ENCODE results near the gene STAG3.
A peak's percentile ranks its signal among the peaks of the same experiment; 100 is the strongest.

Gene STAG3

GRCh38 chr7:100148559-100149328, 29.0 kb upstream of the STAG3 start, which contains the start of gene LAMTOR4:
Gene LAMTOR4 (plus strand): TSS chr7:100148918. CDS start chr7:100148973, 55 bp downstream.
- ATAC-seq (replicated peaks) = peak; percentile 92
- Mint-ChIP-seq H3K36me3 (ENCODE audit: insufficient read depth) (peaks cover 31% of the 10 kb centered on the region), H3K27me3 (no peaks in the 10 kb centered on the region), H3K4me1 (ENCODE audit: low read depth in 2 of 2) (peaks cover 30 to 31% of the 10 kb centered on the region in 2 donors), H3K4me3 (peak within 1 kb of the TSS; percentile 98 to 99), H3K9me3 (no peaks in the 10 kb centered on the region), H3K27ac (peak within 1 kb of the TSS; percentile 97 to 99)
- peak; percentile 96 to 97 (median 97) for DNase-seq

- no peak overlapping the region for H3K4me3 Mint-ChIP-seq
- H3K27ac Mint-ChIP-seq = peak overlapping the region in 1 of 2 donors; percentile 45
- peaks cover 56% of the 10 kb centered on the region for H3K36me3 Mint-ChIP-seq (ENCODE audit: insufficient read depth)
- no peaks in the 10 kb centered on the region for H3K27me3 Mint-ChIP-seq
- ATAC-seq (replicated peaks) = no peak
- DNase-seq = no peak
- peaks cover 36 to 41% of the 10 kb centered on the region in 2 donors for H3K4me1 Mint-ChIP-seq (ENCODE audit: low read depth in 2 of 2)
- H3K9me3 Mint-ChIP-seq = no peaks in the 10 kb centered on the region
These were observed 25.3 kb upstream of the STAG3 start for GRCh38 chr7:100152404-100152803.

GRCh38 chr7:100152937-100153666, 24.6 kb upstream of the STAG3 start:
- H3K27ac Mint-ChIP-seq = peak overlapping the region in 1 of 2 donors; percentile 45
- no peaks in the 10 kb centered on the region for H3K27me3 Mint-ChIP-seq
- H3K4me3 Mint-ChIP-seq = no peak overlapping the region
- no peaks in the 10 kb centered on the region for H3K9me3 Mint-ChIP-seq
- DNase-seq (no peak), ATAC-seq (replicated peaks) (no peak)
- H3K4me1 Mint-ChIP-seq (ENCODE audit: low read depth in 2 of 2) = peaks cover 41 to 43% of the 10 kb centered on the region in 2 donors
- H3K36me3 Mint-ChIP-seq (ENCODE audit: insufficient read depth) = peaks cover 59% of the 10 kb centered on the region

- H3K9me3 Mint-ChIP-seq = no peaks in the 10 kb centered on the region
- H3K27me3 Mint-ChIP-seq = no peaks in the 10 kb centered on the region
- no peak overlapping the region for H3K27ac Mint-ChIP-seq
- H3K4me3 Mint-ChIP-seq = no peak overlapping the region
- no peak for DNase-seq
- no peak for ATAC-seq (replicated peaks)
- H3K36me3 Mint-ChIP-seq (ENCODE audit: insufficient read depth) = peaks cover 52% of the 10 kb centered on the region
- H3K4me1 Mint-ChIP-seq (ENCODE audit: low read depth in 2 of 2) = peaks cover 34 to 35% of the 10 kb centered on the region in 2 donors
These were observed 23.8 kb upstream of the STAG3 start for GRCh38 chr7:100153708-100154535.

GRCh38 chr7:100154651-100155491, 22.8 kb upstream of the STAG3 start:
- peaks cover 50% of the 10 kb centered on the region for H3K36me3 Mint-ChIP-seq (ENCODE audit: insufficient read depth)
- no peak overlapping the region for H3K27ac Mint-ChIP-seq
- no peaks in the 10 kb centered on the region for H3K27me3 Mint-ChIP-seq
- no peak overlapping the region for H3K4me3 Mint-ChIP-seq
- H3K4me1 Mint-ChIP-seq (ENCODE audit: low read depth in 2 of 2) = peaks cover 32 to 33% of the 10 kb centered on the region in 2 donors
- no peak for ATAC-seq (replicated peaks)
- DNase-seq = no peak
- H3K9me3 Mint-ChIP-seq = no peaks in the 10 kb centered on the region

- no peaks in the 10 kb centered on the region for H3K27me3 Mint-ChIP-seq
- no peak overlapping the region for H3K27ac Mint-ChIP-seq
- peaks cover 24 to 26% of the 10 kb centered on the region in 2 donors for H3K4me1 Mint-ChIP-seq (ENCODE audit: low read depth in 2 of 2)
- ATAC-seq (replicated peaks) = no peak
- no peak for DNase-seq
- H3K9me3 Mint-ChIP-seq = no peaks in the 10 kb centered on the region
- peak overlapping the region in 1 of 2 donors; percentile 83 for H3K4me3 Mint-ChIP-seq
- peaks cover 47% of the 10 kb centered on the region for H3K36me3 Mint-ChIP-seq (ENCODE audit: insufficient read depth)
These were observed 22.0 kb upstream of the STAG3 start for GRCh38 chr7:100155553-100156317.

GRCh38 chr7:100156331-100157068, 21.2 kb upstream of the STAG3 start:
- no peaks in the 10 kb centered on the region for H3K27me3 Mint-ChIP-seq
- peaks cover 44% of the 10 kb centered on the region for H3K36me3 Mint-ChIP-seq (ENCODE audit: insufficient read depth)
- no peaks in the 10 kb centered on the region for H3K9me3 Mint-ChIP-seq
- peak overlapping the region; percentile 74 to 83 for H3K4me3 Mint-ChIP-seq
- DNase-seq = no peak
- peak overlapping the region in 1 of 2 donors; percentile 88 for H3K27ac Mint-ChIP-seq
- H3K4me1 Mint-ChIP-seq (ENCODE audit: low read depth in 2 of 2) = peaks cover 24 to 26% of the 10 kb centered on the region in 2 donors
- ATAC-seq (replicated peaks) = peak; percentile 48

GRCh38 chr7:100157069-100157333, 20.7 kb upstream of the STAG3 start:
- no peaks in the 10 kb centered on the region for H3K27me3 Mint-ChIP-seq
- no peaks in the 10 kb centered on the region for H3K9me3 Mint-ChIP-seq

GRCh38 chr7:100157334-100158228, 20.1 kb upstream of the STAG3 start:
- Mint-ChIP-seq H3K27me3 (no peaks in the 10 kb centered on the region), H3K4me3 (peak overlapping the region; percentile 74 to 83), H3K4me1 (ENCODE audit: low read depth in 2 of 2) (peaks cover 19% of the 10 kb centered on the region in 2 donors), H3K9me3 (no peaks in the 10 kb centered on the region), H3K36me3 (ENCODE audit: insufficient read depth) (peaks cover 43% of the 10 kb centered on the region), H3K27ac (peak overlapping the region; percentile 79 to 85)
- DNase-seq = no peak
- peak; percentile 6 for ATAC-seq (replicated peaks)

More at GRCh38 chr7:100157069-100157333, 20.7 kb upstream of the STAG3 start:
- H3K27ac Mint-ChIP-seq = peak overlapping the region in 1 of 2 donors; percentile 88
- no peak for DNase-seq
- peaks cover 24% of the 10 kb centered on the region in 2 donors for H3K4me1 Mint-ChIP-seq (ENCODE audit: low read depth in 2 of 2)
- peak overlapping the region; percentile 74 to 83 for H3K4me3 Mint-ChIP-seq
- peaks cover 44% of the 10 kb centered on the region for H3K36me3 Mint-ChIP-seq (ENCODE audit: insufficient read depth)
- no peak for ATAC-seq (replicated peaks)

- peak; percentile 90 for ATAC-seq (replicated peaks)
These were observed 19.3 kb upstream of the STAG3 start, which contains the start of gene TRAPPC14 for GRCh38 chr7:100158229-100159098. Gene TRAPPC14 (minus strand): TSS chr7:100158723. CDS start chr7:100158499, 224 bp downstream.

More at GRCh38 chr7:100158229-100159098, 19.3 kb upstream of the STAG3 start, which contains the start of gene TRAPPC14:
- Mint-ChIP-seq H3K4me3 (peak within 1 kb of the TSS; percentile 74 to 83), H3K36me3 (ENCODE audit: insufficient read depth) (peaks cover 34% of the 10 kb centered on the region), H3K9me3 (no peaks in the 10 kb centered on the region), H3K4me1 (ENCODE audit: low read depth in 2 of 2) (peaks cover 24 to 28% of the 10 kb centered on the region in 2 donors), H3K27ac (peak within 1 kb of the TSS; percentile 79 to 85), H3K27me3 (no peaks in the 10 kb centered on the region)
- peak; percentile 83 to 87 (median 85) for DNase-seq

All from effector memory CD8-positive, alpha-beta T cell (primary cell).